Thyroid gland (tissue), 4 donors: ENCODE results near the gene C2CD3.

Experiments
- POLR2A ChIP-seq, 2 donors: fragments of 450-650 bp; IDR thresholded peaks; one replicate each; pipeline ENCODE4 v1.6.1; 2017; ENCODE audit warnings: antibody characterized with exemption in 2 of 2, mild to moderate bottlenecking in 2 of 2, moderate library complexity in 1 of 2
- TF ChIP-seq, protein P1 (sequence below), 6 experiments: fragments of 200-600 bp in 3 of 6; fragments of 450-650 bp in 3 of 6; sonication (generic) in 3 of 6; IDR thresholded peaks; one replicate each; pipeline ENCODE4 v1.5.1; 2016 to 2019; ENCODE audit warnings: antibody characterized with exemption in 6 of 6, mild to moderate bottlenecking in 2 of 6, inconsistent platforms in 1 of 6, moderate library complexity in 1 of 6

GRCh38 chr11:74138021-74138420, 32.8 kb downstream of the C2CD3 start:
- TF ChIP-seq, protein P1, sequence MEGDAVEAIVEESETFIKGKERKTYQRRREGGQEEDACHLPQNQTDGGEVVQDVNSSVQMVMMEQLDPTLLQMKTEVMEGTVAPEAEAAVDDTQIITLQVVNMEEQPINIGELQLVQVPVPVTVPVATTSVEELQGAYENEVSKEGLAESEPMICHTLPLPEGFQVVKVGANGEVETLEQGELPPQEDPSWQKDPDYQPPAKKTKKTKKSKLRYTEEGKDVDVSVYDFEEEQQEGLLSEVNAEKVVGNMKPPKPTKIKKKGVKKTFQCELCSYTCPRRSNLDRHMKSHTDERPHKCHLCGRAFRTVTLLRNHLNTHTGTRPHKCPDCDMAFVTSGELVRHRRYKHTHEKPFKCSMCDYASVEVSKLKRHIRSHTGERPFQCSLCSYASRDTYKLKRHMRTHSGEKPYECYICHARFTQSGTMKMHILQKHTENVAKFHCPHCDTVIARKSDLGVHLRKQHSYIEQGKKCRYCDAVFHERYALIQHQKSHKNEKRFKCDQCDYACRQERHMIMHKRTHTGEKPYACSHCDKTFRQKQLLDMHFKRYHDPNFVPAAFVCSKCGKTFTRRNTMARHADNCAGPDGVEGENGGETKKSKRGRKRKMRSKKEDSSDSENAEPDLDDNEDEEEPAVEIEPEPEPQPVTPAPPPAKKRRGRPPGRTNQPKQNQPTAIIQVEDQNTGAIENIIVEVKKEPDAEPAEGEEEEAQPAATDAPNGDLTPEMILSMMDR (IDR thresholded peaks at IDR 0.05) = no peak
- TF ChIP-seq POLR2A (IDR thresholded peaks at IDR 0.05) = no peak
